ENCODE data around the gene CCDC190. TPM values are rescaled to one million over a fixed set of nuclear protein-coding genes. Genes with fewer than 3 reads are reported as not detected.
"Not testable (repeated sequence)": the region's sequence is repeated elsewhere in the genome, so short reads cannot be mapped to it uniquely, and the experiment has no call there.

The CCDC190 gene
- total RNA-seq, 4 donors from 2014 or later, result not detected

GRCh38 chr1:162829268-162829667 is 31.7 kb downstream of the CCDC190 start:
- H3K27me3 ChIP-seq, result no peaks in the 10 kb centered on the region
- DNase-seq (no peak), ATAC-seq (no peak)
- no peaks in the 10 kb centered on the region for H3K36me3 ChIP-seq
- TF ChIP-seq POLR2A (IDR thresholded peaks at IDR 0.05) (no peak), CTCF (IDR thresholded peaks at IDR 0.05 in 4 of 5, conservative IDR thresholded peaks at IDR 0.05 in 1 of 5) (no peak)
- no peak overlapping the region for H3K27ac ChIP-seq
- H3K4me1 ChIP-seq, result no peaks in the 10 kb centered on the region
- in situ Hi-C loops (cut with MboI; ENCODE audit: low sequenced_read_pairs in 4 of 4), result no loop called here
- H3K9me3 ChIP-seq, result no peaks in the 10 kb centered on the region
- H3K4me3 ChIP-seq, result no peak overlapping the region
- intact Hi-C loops (cut with DNase I; ENCODE audit: low total_unique reads), result no loop called here

- Histone ChIP-seq H3K4me3 (no peak overlapping the region), H3K36me3 (no peaks in the 10 kb centered on the region), H3K27me3 (peaks cover 5 to 18% (median 16%) of the 10 kb centered on the region in 3 donors), H3K4me1 (no peaks in the 10 kb centered on the region), H3K27ac (no peak overlapping the region), H3K9me3 (no peaks in the 10 kb centered on the region)
- TF ChIP-seq CTCF (IDR thresholded peaks at IDR 0.05 in 4 of 5, conservative IDR thresholded peaks at IDR 0.05 in 1 of 5) (no peak), POLR2A (IDR thresholded peaks at IDR 0.05) (no peak)
- DNase-seq (no peak), ATAC-seq (no peak)
- intact Hi-C loops (cut with DNase I; ENCODE audit: low total_unique reads) (no loop called here), in situ Hi-C loops (cut with MboI; ENCODE audit: low sequenced_read_pairs in 4 of 4) (no loop called here)
These were observed 37.0 kb downstream of the CCDC190 start for GRCh38 chr1:162823771-162824525.

- Histone ChIP-seq H3K27me3 (peaks cover 5 to 18% (median 16%) of the 10 kb centered on the region in 3 donors), H3K4me1 (no peaks in the 10 kb centered on the region), H3K9me3 (no peaks in the 10 kb centered on the region), H3K27ac (no peak overlapping the region), H3K4me3 (no peak overlapping the region), H3K36me3 (no peaks in the 10 kb centered on the region)
- TF ChIP-seq CTCF (IDR thresholded peaks at IDR 0.05 in 4 of 5, conservative IDR thresholded peaks at IDR 0.05 in 1 of 5), result no peak
- intact Hi-C loops (cut with DNase I; ENCODE audit: low total_unique reads), result no loop called here
- DNase-seq (no peak), ATAC-seq (no peak)
- in situ Hi-C loops (cut with MboI; ENCODE audit: low sequenced_read_pairs in 4 of 4), result no loop called here
These were observed 37.7 kb downstream of the CCDC190 start for GRCh38 chr1:162823231-162823630.

- TF ChIP-seq CTCF (IDR thresholded peaks at IDR 0.05 in 4 of 5, conservative IDR thresholded peaks at IDR 0.05 in 1 of 5) (no peak), POLR2A (IDR thresholded peaks at IDR 0.05) (no peak)
- DNase-seq, result no peak
These were observed 38.4 kb downstream of the CCDC190 start for GRCh38 chr1:162822391-162823200.

GRCh38 chr1:162818666-162819065 is 42.3 kb downstream of the CCDC190 start:
- H3K9me3 ChIP-seq; ATAC-seq; H3K27ac ChIP-seq; H3K4me1 ChIP-seq; intact Hi-C loops (cut with DNase I; ENCODE audit: low total_unique reads); H3K4me3 ChIP-seq; in situ Hi-C loops (cut with MboI; ENCODE audit: low sequenced_read_pairs in 4 of 4); DNase-seq; H3K36me3 ChIP-seq: not testable (repeated sequence)
- H3K27me3 ChIP-seq, result peaks cover 5 to 16% (median 15%) of the 10 kb centered on the region in 3 donors

More at GRCh38 chr1:162822391-162823200, 38.4 kb downstream of the CCDC190 start:
- Histone ChIP-seq H3K4me1 (no peaks in the 10 kb centered on the region), H3K27me3 (peaks cover 5 to 18% (median 16%) of the 10 kb centered on the region in 3 donors), H3K4me3 (peak overlapping the region in 3 of 4 donors; percentile 31 to 51 (median 35)), H3K36me3 (no peaks in the 10 kb centered on the region), H3K9me3 (no peaks in the 10 kb centered on the region), H3K27ac (no peak overlapping the region)
- ATAC-seq, result no peak
- in situ Hi-C loops (cut with MboI; ENCODE audit: low sequenced_read_pairs in 4 of 4), result no loop called here
- intact Hi-C loops (cut with DNase I; ENCODE audit: low total_unique reads), result no loop called here

- H3K36me3 ChIP-seq; H3K27ac ChIP-seq; ATAC-seq; H3K4me1 ChIP-seq; intact Hi-C loops (cut with DNase I; ENCODE audit: low total_unique reads); DNase-seq; H3K4me3 ChIP-seq; H3K9me3 ChIP-seq; in situ Hi-C loops (cut with MboI; ENCODE audit: low sequenced_read_pairs in 4 of 4): not testable (repeated sequence)
- peaks cover 5 to 14% (median 10%) of the 10 kb centered on the region in 3 donors for H3K27me3 ChIP-seq
These were observed 42.8 kb downstream of the CCDC190 start for GRCh38 chr1:162818136-162818535.

GRCh38 chr1:162812357-162812756 is 48.6 kb downstream of the CCDC190 start:
- intact Hi-C loops (cut with DNase I; ENCODE audit: low total_unique reads); H3K9me3 ChIP-seq; in situ Hi-C loops (cut with MboI; ENCODE audit: low sequenced_read_pairs in 4 of 4); H3K4me3 ChIP-seq; H3K27me3 ChIP-seq; H3K27ac ChIP-seq; H3K4me1 ChIP-seq; H3K36me3 ChIP-seq; ATAC-seq; DNase-seq: not testable (repeated sequence)
